Transverse colon (tissue), 3 donors: ENCODE data around the gene PTCSC3.

Experiments used
- POLR2A ChIP-seq: fragments of 450-650 bp; IDR thresholded peaks from one replicate; pipeline ENCODE4 v1.6.1; 2016; ENCODE audit warnings: antibody characterized with exemption, mild to moderate bottlenecking, moderate library complexity
- TF ChIP-seq, protein P1 (sequence below), 5 experiments: fragments of 200-600 bp in 3 of 5; fragments of 450-650 bp in 2 of 5; sonication (generic) in 3 of 5; IDR thresholded peaks; 1 replicate in 2 of 5; 2 replicates in 3 of 5; pipeline ENCODE4 v1.5.1; 2016 to 2017; ENCODE audit warnings: antibody characterized with exemption in 5 of 5, inconsistent platforms in 3 of 5, mild to moderate bottlenecking in 2 of 5, moderate library complexity in 1 of 5

DNA sequence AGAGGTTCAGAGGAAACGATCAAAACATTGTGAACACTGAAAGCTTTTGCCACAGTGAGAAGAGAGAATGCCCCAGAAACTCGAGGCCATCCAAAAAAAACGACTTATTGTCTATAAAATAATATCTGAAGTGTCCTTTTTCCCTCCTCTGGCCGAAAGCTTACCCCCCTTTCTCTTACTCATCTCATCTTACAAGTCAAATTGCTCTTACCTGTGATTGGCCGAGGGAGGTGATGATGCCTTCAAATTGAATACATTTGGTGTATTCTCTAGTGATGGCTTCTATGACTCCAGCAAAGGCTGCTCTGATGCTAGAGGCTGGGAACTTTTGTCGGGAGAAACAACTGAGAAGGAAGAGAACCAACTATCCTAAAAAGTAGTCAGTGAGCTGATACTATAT, 90.7 kb downstream of the PTCSC3 start:
- TF ChIP-seq, protein P1, sequence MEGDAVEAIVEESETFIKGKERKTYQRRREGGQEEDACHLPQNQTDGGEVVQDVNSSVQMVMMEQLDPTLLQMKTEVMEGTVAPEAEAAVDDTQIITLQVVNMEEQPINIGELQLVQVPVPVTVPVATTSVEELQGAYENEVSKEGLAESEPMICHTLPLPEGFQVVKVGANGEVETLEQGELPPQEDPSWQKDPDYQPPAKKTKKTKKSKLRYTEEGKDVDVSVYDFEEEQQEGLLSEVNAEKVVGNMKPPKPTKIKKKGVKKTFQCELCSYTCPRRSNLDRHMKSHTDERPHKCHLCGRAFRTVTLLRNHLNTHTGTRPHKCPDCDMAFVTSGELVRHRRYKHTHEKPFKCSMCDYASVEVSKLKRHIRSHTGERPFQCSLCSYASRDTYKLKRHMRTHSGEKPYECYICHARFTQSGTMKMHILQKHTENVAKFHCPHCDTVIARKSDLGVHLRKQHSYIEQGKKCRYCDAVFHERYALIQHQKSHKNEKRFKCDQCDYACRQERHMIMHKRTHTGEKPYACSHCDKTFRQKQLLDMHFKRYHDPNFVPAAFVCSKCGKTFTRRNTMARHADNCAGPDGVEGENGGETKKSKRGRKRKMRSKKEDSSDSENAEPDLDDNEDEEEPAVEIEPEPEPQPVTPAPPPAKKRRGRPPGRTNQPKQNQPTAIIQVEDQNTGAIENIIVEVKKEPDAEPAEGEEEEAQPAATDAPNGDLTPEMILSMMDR (IDR thresholded peaks at IDR 0.05), result no peak
- TF ChIP-seq POLR2A, result no peak
